BE2C (cell line): ENCODE results near the gene IRF6.

Experiments used
- DNase-seq: peaks from one replicate; pipeline ENCODE4 v3.0.0-alpha.2; 2020
- H3K27me3 ChIP-seq: fragments of 250-450 bp; sonication (Bioruptor Pico); 2 replicates; pipeline ENCODE4 v1.5.1; 2020; ENCODE audit warnings: mild to moderate bottlenecking
- H3K36me3 ChIP-seq: fragments of 250-450 bp; sonication (Bioruptor Pico); 2 replicates; pipeline ENCODE4 v1.5.1; 2020; ENCODE audit warnings: mild to moderate bottlenecking
- H3K4me1 ChIP-seq: fragments of 250-450 bp; sonication (Bioruptor Pico); 2 replicates; pipeline ENCODE4 v1.5.1; 2020
- H3K4me3 ChIP-seq: 2 replicates; pipeline ENCODE4 v1.5.1; 2011; ENCODE audit warnings: low read depth, low read length
- H3K9me3 ChIP-seq: fragments of 250-450 bp; sonication (Bioruptor Pico); 2 replicates; pipeline ENCODE4 v1.5.1; 2020
- TF ChIP-seq, protein P1 (sequence below): IDR thresholded peaks from 2 replicates; pipeline ENCODE4 v1.5.1; 2012; ENCODE audit warnings: mild to moderate bottlenecking, low read depth, low read length

Gene IRF6

DNA sequence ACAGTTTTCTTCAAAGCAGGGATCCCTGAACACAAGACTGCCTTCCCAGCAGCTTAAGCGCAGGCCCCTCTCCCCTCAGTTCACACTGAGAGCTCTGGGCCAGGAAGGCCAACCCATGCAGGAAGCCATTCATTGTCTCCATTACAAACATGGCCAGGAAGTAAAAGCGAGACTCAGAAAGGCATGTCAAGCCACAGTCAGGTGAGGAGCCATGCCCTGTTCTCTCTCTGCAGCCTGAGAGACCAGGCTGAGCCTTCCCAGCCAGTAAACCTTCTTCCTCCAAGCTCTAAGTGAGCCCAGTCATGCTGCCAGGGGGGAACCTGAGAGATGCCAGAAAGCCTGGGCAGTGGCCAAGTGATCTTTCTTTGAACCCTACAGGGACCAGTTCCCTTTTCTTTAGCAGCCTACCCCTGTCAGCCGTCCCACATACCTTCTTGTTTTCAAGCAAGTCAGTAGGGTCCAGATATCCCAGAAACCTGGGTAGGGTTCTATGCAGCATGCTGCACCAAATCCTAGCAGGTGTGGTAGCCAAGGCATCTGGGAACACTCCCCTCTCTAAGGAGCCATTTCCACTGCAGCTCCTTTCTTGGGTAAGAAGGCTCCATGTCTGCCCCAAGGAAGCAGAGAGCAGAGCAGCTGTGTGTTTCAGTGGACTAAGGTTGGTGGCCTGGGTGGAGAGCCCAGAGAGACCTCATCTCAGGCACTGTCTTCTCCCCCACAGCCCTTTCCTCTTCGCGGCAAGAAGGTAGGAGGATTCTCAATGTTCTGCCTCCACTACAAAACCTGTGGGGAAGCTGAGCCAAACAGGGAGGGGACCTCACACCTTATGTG is 49.1 kb downstream of the IRF6 start:
- DNase-seq: no peak
- no peaks in the 10 kb centered on the region for H3K4me1 ChIP-seq
- H3K27me3 ChIP-seq: no peaks in the 10 kb centered on the region
- H3K4me3 ChIP-seq: no peak overlapping the region
- H3K9me3 ChIP-seq: no peaks in the 10 kb centered on the region
- no peaks in the 10 kb centered on the region for H3K36me3 ChIP-seq
- TF ChIP-seq, protein P1, sequence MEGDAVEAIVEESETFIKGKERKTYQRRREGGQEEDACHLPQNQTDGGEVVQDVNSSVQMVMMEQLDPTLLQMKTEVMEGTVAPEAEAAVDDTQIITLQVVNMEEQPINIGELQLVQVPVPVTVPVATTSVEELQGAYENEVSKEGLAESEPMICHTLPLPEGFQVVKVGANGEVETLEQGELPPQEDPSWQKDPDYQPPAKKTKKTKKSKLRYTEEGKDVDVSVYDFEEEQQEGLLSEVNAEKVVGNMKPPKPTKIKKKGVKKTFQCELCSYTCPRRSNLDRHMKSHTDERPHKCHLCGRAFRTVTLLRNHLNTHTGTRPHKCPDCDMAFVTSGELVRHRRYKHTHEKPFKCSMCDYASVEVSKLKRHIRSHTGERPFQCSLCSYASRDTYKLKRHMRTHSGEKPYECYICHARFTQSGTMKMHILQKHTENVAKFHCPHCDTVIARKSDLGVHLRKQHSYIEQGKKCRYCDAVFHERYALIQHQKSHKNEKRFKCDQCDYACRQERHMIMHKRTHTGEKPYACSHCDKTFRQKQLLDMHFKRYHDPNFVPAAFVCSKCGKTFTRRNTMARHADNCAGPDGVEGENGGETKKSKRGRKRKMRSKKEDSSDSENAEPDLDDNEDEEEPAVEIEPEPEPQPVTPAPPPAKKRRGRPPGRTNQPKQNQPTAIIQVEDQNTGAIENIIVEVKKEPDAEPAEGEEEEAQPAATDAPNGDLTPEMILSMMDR: no peak

DNA sequence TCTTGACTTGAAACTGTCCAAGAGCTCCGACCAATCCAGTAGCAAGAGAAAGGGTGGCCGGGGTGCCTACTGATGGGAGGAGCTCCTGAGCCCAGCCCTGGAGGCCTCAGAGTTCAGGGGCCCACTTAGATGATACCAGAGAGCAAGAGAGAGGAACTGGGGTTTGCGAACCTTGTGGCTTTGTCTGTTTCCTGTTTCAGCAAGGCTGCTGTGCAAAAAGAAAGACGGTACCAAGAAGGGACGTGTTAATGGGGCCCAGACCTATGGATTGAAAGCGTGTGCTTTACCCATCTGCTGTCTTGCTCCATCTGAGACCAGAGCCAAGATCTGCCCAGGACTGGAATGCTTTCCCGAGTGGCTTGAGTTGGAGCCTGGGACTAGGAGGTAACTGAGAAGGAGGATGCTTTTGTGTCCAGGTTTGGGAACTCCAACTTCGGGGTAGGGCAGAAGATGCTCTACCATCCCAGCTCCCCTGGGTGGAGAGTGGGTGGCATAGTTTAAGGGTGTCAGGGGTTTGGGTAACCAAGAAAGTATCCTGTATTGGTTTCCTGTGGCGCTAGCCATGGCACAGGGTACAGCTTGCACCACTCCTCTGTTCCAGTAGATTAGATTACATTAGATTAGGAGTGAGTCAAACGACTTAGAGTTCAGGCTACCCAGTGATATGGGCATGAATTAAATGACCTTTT is 49.9 kb downstream of the IRF6 start, which contains the start of gene TRAF3IP3:
TSS of gene TRAF3IP3 (plus strand) at position 128 of the 689 bp plus-strand sequence. CDS start 3,987 bp downstream, outside the sequence.
- DNase-seq: no peak
- Histone ChIP-seq H3K27me3 (no peaks in the 10 kb centered on the region), H3K36me3 (no peaks in the 10 kb centered on the region), H3K9me3 (no peaks in the 10 kb centered on the region), H3K4me3 (no peak within 1 kb of the TSS), H3K4me1 (no peaks in the 10 kb centered on the region)
- TF ChIP-seq, protein P1: no peak

DNA sequence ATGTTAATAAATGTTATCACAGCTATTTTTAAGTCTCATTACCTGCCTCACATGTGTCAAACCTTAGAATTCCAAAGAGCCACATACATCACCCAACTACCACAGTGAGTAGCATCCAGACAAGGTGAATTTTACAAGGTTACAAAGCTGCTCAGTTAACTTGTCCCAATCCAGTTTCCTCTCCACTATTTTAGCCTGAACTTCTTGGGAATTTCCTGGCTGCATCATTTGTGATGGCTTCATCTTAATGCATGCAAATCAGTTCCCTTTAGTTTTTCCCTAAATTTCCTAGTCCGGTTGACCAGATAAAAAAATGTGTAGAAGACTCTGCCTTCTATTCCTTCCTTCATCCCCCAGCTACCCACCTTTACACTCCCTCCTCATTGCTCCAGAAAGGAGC is 50.7 kb downstream of the IRF6 start:
- H3K36me3 ChIP-seq: no peaks in the 10 kb centered on the region
- H3K4me3 ChIP-seq: no peak overlapping the region
- H3K27me3 ChIP-seq: no peaks in the 10 kb centered on the region
- no peaks in the 10 kb centered on the region for H3K4me1 ChIP-seq
- TF ChIP-seq, protein P1: no peak
- H3K9me3 ChIP-seq: no peaks in the 10 kb centered on the region
- DNase-seq: no peak

DNA sequence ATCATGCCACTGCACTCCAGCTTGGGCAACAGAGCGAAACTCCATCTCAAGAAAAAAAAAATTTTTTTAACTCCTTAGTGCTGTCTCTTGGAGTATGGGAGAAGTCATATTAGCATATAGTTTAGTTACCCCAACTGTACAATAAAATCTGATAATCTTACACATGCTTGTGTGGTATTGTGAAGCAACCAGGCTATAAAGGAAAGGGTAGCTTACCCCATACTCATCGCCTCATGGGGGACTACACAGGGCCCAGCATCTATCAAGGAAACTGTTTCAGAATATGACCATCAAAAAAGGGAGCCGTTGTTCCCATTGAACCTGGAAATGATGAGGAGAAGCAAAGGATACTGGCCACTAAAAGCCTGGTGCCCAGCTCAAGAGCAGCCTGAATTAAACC is 53.1 kb downstream of the IRF6 start:
- DNase-seq: no peak
- Histone ChIP-seq H3K36me3 (no peaks in the 10 kb centered on the region), H3K27me3 (no peaks in the 10 kb centered on the region), H3K4me1 (no peaks in the 10 kb centered on the region), H3K4me3 (no peak overlapping the region), H3K9me3 (no peaks in the 10 kb centered on the region)
- TF ChIP-seq, protein P1: no peak

DNA sequence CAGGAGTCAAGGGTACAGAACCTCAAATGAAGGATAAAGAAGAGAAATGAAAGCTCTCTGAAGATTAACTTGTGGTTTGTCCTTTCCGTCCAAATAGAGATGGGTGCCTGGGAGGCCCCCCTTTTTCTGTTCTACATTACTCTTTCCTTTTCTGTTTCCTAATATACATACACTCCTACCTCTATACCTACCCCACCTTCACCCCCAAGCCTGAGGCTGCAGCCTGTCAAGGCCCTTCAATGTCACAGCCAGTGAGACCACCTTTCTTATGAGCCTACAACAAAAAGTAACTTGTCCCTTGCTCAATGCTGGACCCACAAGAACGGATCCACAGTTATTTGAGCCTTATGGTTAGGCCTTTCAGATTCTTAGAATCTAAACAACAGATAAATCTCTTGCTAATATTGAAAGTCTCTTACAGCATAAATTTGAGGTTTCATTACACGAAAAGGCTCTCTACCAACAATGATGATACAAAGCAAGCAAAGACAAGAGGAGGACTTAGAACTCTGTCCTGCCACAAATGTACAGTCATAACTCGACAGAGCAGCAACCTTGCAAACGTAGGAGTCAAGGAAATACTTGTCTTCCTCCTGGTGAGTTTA is 54.2 kb downstream of the IRF6 start:
- H3K4me1 ChIP-seq: no peaks in the 10 kb centered on the region; the same call in 1 of the 2 replicates
- DNase-seq: no peak
- H3K36me3 ChIP-seq: no peaks in the 10 kb centered on the region
- H3K4me3 ChIP-seq: no peak overlapping the region
- H3K27me3 ChIP-seq: no peaks in the 10 kb centered on the region
- H3K9me3 ChIP-seq: no peaks in the 10 kb centered on the region
- TF ChIP-seq, protein P1: no peak
